MM.1S (cell line): ENCODE data around the gene PSMB11.

Source experiments
- CTCF ChIP-seq: fragments of 300-600 bp; sonication (generic); IDR thresholded peaks from 2 replicates; pipeline ENCODE4 v1.5.1; 2016; ENCODE audit warnings: antibody characterized with exemption, low read length, mixed read lengths
- EZH2 ChIP-seq: fragments of 300-600 bp; sonication (generic); optimal IDR thresholded peaks from 2 replicates; pipeline ENCODE3; 2017; ENCODE audit warnings: low read depth, mild to moderate bottlenecking, antibody characterized with exemption, low read length, mixed read lengths

- TF ChIP-seq CTCF (no peak), EZH2 (no peak)
These were observed 43.5 kb upstream of the PSMB11 start for GRCh38 chr14:22998329-22999012.
